ENCODE data around the gene ADAP2. TPM values are rescaled to one million over a fixed set of nuclear protein-coding genes. Genes with fewer than 3 reads are reported as not detected.
"Not testable (repeated sequence)": the region's sequence is repeated elsewhere in the genome, so short reads cannot be mapped to it uniquely, and the experiment has no call there.

The ADAP2 gene
- 0.10 TPM for polyA plus RNA-seq (2013, experiment 1 of 2; ENCODE audit: insufficient read length)
- 0.43 TPM for polyA plus RNA-seq (2013, experiment 2 of 2; ENCODE audit: insufficient read length)

GRCh38 chr17:30921544-30922196, at the start of gene ADAP2:
Gene ADAP2 (plus strand): TSS chr17:30921945. CDS start chr17:30922015, 70 bp downstream.
- DNase-seq, result no peak

- no peak for DNase-seq
Observed at GRCh38 chr17:30886187-30886586, 35.6 kb upstream of the ADAP2 start.

GRCh38 chr17:30894236-30894635, 27.5 kb upstream of the ADAP2 start:
- DNase-seq, result no peak

GRCh38 chr17:30897311-30897710, 24.4 kb upstream of the ADAP2 start:
- DNase-seq, result no peak

GRCh38 chr17:30905742-30906100, 16.0 kb upstream of the ADAP2 start:
- peak; percentile 2 for DNase-seq

- DNase-seq, result peak; percentile 92
Observed at GRCh38 chr17:30906101-30906911, 15.4 kb upstream of the ADAP2 start, which contains the start of gene TEFM. Gene TEFM (minus strand): TSS chr17:30906238. CDS start chr17:30906198, 40 bp downstream.

- no peak for DNase-seq
Observed at GRCh38 chr17:30908717-30909420, 12.9 kb upstream of the ADAP2 start.

- not testable (repeated sequence) for DNase-seq
Observed at GRCh38 chr17:30910151-30910550, 11.6 kb upstream of the ADAP2 start.

- no peak for DNase-seq
Observed at GRCh38 chr17:30913955-30914354, 7.8 kb upstream of the ADAP2 start.

- DNase-seq, result no peak
Observed at GRCh38 chr17:30915833-30916611, 5.7 kb upstream of the ADAP2 start.

- no peak for DNase-seq
Observed at GRCh38 chr17:30917050-30917449, 4.7 kb upstream of the ADAP2 start.

GRCh38 chr17:30920282-30920681, 1.5 kb upstream of the ADAP2 start:
- DNase-seq, result peak; percentile 7

- no peak for DNase-seq
Observed at GRCh38 chr17:30920683-30921543, 832 bp upstream of the ADAP2 start.

GRCh38 chr17:30922235-30923030, 688 bp downstream of the ADAP2 start:
- no peak for DNase-seq

GRCh38 chr17:30924341-30924740, 2.6 kb downstream of the ADAP2 start:
- no peak for DNase-seq

GRCh38 chr17:30926516-30926915, 4.8 kb downstream of the ADAP2 start:
- DNase-seq, result no peak

- DNase-seq, result no peak
Observed at GRCh38 chr17:30927756-30928155, 6.0 kb downstream of the ADAP2 start.

- DNase-seq, result no peak
Observed at GRCh38 chr17:30928584-30928983, 6.8 kb downstream of the ADAP2 start.

GRCh38 chr17:30929081-30929633, 7.4 kb downstream of the ADAP2 start:
- DNase-seq, result no peak

- not testable (repeated sequence) for DNase-seq
Observed at GRCh38 chr17:30929861-30930260, 8.1 kb downstream of the ADAP2 start.
